HPDE6-E6E7 (cell line): ENCODE results near the gene PLA2G2C.

Experiments used
- DNase-seq: peaks from one replicate; pipeline ENCODE4 v3.0.0; 2011; ENCODE audit warnings: missing footprints; ENCODE audit errors: extremely low spot score

The PLA2G2C gene

GRCh38 chr1:20153000-20153418, 33.3 kb downstream of the PLA2G2C start:
- DNase-seq: no peak

- no peak for DNase-seq
These were observed 33.8 kb downstream of the PLA2G2C start for GRCh38 chr1:20152599-20152930.

- DNase-seq: peak; percentile 78
These were observed 34.3 kb downstream of the PLA2G2C start for GRCh38 chr1:20151906-20152598.

- no peak for DNase-seq
These were observed 35.3 kb downstream of the PLA2G2C start for GRCh38 chr1:20150969-20151368.

GRCh38 chr1:20150326-20150705, 36.0 kb downstream of the PLA2G2C start:
- no peak for DNase-seq

GRCh38 chr1:20149601-20150325, 36.6 kb downstream of the PLA2G2C start:
- DNase-seq: no peak

GRCh38 chr1:20148571-20149500, 37.5 kb downstream of the PLA2G2C start:
- DNase-seq: no peak

GRCh38 chr1:20147846-20148570, 38.3 kb downstream of the PLA2G2C start:
- DNase-seq: no peak

- no peak for DNase-seq
These were observed 42.4 kb downstream of the PLA2G2C start for GRCh38 chr1:20143734-20144565.

- DNase-seq: no peak
These were observed 43.0 kb downstream of the PLA2G2C start for GRCh38 chr1:20143318-20143717.

- no peak for DNase-seq
These were observed 44.2 kb downstream of the PLA2G2C start for GRCh38 chr1:20142001-20142710.

- no peak for DNase-seq
These were observed 44.9 kb downstream of the PLA2G2C start for GRCh38 chr1:20141466-20141865.

- no peak for DNase-seq
These were observed 45.3 kb downstream of the PLA2G2C start for GRCh38 chr1:20141001-20141400.

- DNase-seq: no peak
These were observed 46.3 kb downstream of the PLA2G2C start for GRCh38 chr1:20139776-20140612.

GRCh38 chr1:20138961-20139550, 47.3 kb downstream of the PLA2G2C start, which contains the start of gene PLA2G2F:
Gene PLA2G2F, plus strand, starts transcription at chr1:20139323. Its CDS starts 105 bp downstream, at chr1:20139428.
- no peak for DNase-seq

- no peak for DNase-seq
These were observed 48.0 kb downstream of the PLA2G2C start for GRCh38 chr1:20138346-20138745.

GRCh38 chr1:20137604-20138003, 48.7 kb downstream of the PLA2G2C start:
- DNase-seq: no peak

GRCh38 chr1:20137055-20137454, 49.3 kb downstream of the PLA2G2C start:
- DNase-seq: peak; percentile 55

- no peak for DNase-seq
These were observed 50.1 kb downstream of the PLA2G2C start for GRCh38 chr1:20136249-20136648.
